Activated CD4-positive, alpha-beta T cell treated with anti-CD3 and anti-CD28 coated beads, Interleukin-2, amount 50 U/mL, for 4 hours (primary cell): Measurements from ENCODE around the gene ITGA3.

Source experiments
- DNase-seq, 2 experiments: peaks; one replicate each; pipeline ENCODE4 v3.0.0-alpha.2; 2020

ITGA3 gene

DNA sequence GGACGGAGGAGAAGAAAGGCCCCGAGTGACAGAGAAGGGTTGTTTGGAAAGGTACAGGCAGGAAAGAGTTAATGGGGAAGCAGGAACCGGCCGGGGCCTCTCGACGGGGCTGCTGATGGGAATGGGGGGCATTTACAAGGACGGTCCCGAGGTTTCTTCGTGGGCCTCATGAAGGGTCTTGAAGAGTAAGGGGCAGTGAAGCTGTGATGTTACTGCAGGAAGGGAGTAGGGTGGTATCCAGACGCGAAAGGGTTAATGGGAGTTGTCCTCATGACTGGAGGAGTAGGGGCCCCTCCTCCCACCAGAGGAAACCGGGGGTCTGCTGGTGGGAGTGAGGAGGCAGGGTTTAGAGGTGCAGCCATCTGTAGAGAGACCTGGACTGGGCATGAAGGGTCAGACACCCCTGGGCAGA lies 39.7 kb downstream of the ITGA3 start:
- DNase-seq = no peak

DNA sequence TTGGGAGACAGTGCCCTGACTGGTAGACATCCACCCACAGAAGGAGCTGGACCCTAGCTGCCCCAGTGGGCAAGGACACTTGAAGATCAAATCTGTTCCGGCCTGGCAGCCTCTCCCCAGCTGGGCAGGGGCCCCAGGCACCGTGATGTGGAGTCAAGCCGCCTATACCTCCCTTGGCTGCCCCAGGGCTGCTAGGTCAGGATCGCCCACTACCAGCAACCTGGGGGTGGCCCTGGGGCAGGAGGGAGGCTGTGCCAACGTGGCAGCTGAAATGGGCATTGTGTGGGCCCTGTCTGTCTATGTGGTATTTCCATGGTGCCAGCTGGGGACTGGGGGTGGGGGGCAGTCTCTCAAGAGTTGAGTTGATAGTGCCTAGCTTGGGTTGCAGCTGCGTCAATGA lies 40.2 kb downstream of the ITGA3 start:
- DNase-seq = no peak

GRCh38 chr17:50096758-50097157 lies 40.8 kb downstream of the ITGA3 start:
- DNase-seq = no peak

DNA sequence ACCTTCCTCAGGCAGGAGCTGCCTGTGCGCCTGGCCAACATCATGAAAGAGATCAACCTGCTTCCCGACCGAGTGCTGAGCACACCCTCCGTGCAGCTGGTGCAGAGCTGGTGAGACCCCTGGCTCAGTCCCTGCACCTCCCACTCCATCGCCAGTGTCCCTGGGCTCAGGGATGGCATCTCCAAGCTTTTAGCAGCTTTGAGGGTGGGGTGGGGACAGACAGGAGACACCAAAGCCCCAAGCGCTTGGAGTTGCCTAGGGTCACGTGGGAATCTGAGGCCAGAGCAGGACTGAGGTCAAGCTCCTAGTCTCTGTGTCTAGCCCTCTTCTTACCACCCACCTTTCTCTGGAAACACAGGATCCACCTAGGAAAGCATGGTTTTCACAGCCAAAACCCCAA lies 41.5 kb downstream of the ITGA3 start:
- DNase-seq = no peak

- no peak for DNase-seq
Observed at GRCh38 chr17:50097926-50098325, 42.0 kb downstream of the ITGA3 start.

- no peak for DNase-seq
Observed at GRCh38 chr17:50098583-50098982, 42.7 kb downstream of the ITGA3 start.

DNA sequence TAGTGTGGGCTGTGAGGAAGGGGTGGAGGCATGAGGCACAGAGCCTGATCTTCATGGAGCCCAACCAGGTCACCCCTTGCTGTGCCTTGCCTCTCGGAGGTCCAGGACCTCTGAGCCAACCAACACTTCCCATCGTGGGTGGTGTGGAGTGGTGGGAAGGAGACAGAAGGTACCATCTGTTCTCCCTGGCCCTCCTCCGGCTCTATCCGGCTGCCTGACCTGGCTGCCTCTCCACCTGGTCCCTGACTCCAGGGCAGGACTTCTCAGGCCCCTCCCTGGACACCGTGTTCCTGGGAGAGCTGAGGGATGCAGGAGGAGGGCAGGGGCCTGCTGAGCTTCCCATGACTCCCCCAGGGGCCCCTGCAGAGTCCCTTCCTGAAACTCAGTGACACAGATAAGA lies 43.1 kb downstream of the ITGA3 start:
- no peak for DNase-seq

DNA sequence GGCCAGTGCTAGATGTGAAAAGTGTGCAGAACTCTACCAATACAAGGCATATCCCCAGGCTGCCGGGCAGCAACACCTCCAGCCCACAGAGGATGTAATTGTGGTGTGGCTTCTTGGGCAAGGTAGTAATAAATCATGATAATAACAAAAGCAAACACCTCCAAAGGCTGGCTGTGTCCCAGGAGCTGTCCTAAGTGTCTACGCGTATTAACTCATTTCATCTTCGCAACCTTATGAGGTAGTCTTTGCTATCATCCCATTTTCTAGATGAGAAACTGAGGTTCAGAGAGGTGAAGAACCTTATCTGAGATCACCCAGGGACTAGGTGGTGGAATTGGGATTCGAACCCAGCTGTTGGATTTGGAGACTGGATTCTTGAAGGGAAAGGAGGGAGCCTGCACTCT lies 44.6 kb downstream of the ITGA3 start:
- no peak for DNase-seq

DNA sequence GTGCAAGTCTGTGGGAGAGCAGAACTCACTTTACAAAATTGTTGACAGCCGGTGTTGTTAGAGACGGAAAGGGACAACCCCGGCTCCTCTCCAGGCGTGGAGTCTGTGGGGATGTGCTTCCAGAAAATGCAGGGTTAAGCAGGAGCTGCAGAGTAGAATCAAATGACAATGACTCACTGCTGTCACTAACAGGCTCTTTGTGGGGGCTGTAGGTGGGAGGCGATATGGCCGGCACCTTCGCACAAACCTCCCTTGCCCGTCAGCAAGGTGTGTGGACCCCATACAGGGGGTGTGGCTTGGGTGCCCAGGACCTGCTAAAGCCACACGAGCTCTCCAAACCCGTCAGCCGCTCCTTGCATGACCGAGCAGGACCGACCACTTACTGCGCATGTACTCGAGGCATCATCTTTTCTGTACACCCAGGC lies 45.0 kb downstream of the ITGA3 start:
- DNase-seq = no peak

DNA sequence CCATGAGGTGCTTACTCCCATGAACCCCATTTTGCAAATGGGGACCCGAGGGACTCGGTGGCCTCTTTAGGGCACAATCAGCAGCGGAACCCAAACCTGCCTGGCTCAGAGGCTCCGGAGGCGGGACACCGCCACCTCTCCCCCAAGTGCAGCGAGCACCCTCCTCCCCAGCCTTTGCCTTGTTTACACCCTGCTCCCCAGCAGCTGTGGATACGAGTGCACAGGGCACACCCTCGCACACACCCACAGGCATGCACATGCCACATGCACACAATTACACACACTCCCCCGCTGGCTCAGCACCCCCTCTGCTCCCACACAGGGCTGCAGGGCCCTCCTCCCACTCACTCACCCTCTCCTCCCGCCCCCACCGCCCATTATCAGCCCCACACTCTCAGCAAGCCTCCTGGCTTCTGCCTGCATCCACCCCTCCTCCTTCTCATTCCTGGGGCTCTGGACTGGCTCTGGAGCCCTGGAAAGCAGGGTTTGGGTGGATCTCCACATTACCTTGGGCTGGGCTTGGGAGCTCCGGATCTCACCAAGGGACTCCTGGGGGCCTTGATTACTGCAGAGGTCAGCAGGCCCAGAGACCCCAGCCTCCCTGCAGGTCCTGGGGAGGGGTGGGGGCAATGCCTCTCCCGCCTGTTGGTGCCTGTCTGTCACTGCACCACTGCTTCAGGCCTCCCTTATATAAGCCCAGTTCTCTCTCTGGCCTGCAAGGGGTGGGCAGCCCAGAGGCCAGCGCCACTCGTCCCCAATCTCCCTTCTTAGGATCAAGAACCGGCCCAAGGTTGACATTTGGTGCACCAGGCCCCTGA lies 45.6 kb downstream of the ITGA3 start:
- no peak for DNase-seq

DNA sequence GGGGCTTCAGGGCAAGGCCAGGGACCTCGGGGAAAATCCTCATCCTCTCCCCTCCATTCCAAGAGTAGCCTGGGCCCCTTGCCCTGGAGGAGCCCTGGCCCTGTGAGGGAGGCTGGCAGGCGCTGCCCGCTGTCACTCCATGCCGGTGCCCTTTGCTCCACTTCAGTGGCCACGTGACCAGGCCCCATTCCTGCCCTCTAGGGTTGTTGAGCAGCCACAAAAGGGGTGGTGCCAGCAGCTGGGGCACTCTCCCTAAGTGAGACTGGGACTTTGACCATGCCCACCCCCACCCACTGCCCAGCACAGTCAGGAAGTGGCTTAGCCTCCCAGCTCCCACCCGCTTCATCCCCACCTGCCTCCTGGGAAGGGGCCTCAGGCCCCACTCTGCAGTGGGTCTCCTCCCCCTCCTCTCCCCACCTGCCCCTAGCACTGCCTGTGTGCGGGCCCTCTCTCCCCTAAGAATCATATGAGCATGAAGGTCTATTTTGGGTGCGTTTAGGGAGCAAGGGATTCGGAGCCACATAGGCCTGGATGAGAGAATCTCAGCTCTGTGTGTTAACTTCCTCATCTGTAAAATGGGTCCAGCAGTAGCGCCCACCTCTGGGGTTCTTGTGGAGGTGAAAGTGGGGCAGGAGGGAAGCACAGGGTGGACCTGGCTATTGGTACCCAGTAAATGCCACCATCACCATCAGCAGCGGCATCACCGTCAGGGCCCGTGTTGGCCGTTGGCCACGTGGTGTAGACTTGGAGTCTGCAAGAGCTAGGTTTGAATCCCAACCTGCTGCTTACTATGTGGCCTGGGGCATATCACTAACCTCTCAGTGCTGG lies 46.5 kb downstream of the ITGA3 start:
- no peak for DNase-seq

DNA sequence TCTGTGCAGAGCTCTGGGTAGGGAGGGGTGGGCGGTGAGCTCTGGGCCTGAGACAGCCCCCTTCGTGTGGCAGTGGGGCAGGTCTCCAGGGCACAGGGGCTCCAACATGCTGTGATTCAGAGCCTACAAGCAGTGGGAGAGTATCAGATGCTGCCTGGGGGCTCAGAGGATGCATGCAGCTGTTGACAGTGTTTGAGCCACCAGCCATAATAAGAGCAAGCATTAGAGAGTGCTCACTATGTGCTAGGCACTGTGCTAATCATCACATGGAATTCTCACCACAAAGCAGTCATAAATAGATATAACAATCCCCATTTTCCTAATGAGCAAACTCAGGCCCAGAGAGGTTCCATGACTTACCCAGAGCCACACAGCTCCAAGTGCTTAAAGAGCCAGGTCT lies 47.3 kb downstream of the ITGA3 start:
- no peak for DNase-seq

DNA sequence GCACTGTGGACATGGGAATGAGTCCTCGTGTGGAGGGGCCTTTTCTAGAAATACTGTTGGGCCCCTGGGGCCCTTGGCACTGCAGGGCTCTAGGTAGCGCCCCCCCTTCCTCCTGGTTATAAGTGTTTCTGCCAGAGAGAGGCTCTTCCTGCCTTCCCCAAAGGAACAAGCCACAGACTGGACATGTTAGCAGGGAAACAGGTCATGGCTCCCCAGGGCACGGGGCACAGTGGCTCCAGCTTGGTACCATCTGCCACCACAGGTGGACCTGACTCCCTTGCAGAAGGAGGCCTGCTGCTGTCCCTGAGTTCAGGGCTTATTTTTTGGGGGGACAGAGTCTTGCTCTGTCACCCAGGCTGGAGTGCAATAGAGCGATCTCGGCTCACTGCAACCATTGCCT lies 48.0 kb downstream of the ITGA3 start:
- DNase-seq = no peak

DNA sequence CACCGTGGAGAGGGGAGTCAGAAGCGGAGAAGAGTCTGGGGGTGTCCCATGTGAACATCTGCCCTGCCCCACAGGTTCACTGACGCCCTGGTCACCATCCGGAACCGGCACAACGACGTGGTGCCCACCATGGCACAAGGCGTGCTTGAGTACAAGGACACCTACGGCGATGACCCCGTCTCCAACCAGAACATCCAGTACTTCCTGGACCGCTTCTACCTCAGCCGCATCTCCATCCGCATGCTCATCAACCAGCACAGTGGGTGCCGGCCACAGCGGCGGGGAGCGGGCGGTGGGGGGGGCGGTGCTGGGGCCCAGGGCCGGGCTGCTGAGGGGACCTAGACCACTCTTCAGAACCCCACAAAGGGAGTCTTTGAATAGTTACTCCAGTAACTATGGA lies 49.9 kb downstream of the ITGA3 start:
- no peak for DNase-seq

- DNase-seq = no peak
Observed at GRCh38 chr17:50106393-50107131, 50.7 kb downstream of the ITGA3 start.

DNA sequence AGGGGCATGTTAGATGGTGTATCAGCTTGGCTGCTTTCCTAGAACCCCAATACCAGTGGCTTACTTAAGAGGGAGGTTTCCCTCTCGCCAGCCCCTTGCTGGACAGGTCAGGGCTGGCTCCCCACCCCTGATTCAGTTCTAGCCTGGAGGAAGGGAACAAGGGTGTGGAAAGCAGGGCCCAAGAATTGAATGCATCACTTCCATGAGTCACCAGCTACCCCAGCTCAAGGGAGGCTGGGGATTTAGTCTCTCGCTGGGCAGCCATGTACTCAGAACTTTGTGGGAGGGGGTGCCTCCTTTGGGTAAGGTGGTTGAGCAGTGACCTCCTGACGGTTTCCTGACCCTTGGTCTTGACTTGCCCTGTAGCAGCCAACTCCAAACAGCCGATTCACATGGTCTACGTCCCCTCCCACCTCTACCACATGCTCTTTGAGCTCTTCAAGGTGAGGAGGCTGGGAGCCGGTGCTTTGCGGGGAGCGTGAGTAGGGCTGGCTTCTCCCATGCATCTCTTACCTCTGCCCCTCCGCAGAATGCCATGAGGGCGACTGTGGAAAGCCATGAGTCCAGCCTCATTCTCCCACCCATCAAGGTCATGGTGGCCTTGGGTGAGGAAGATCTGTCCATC lies 52.0 kb downstream of the ITGA3 start:
- no peak for DNase-seq

DNA sequence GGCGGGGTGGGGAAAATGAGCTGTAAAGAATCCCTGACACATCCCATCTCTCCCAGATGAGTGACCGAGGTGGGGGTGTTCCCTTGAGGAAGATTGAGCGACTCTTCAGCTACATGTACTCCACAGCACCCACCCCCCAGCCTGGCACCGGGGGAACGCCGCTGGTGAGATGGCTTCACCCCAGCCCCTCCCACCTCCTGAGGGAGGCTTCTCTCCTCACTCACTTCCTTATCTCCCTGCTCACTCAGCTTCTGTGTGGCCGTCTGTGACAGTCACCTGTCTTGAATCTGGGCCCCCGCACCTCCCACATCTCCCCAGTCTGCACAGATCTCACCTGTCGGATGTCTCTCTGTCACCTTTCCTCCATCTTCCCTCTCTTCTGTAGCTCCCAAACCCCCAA lies 52.6 kb downstream of the ITGA3 start:
- DNase-seq = no peak

- no peak for DNase-seq
Observed at GRCh38 chr17:50109207-50109606, 53.3 kb downstream of the ITGA3 start.

GRCh38 chr17:50109785-50110184 lies 53.9 kb downstream of the ITGA3 start:
- DNase-seq = no peak

GRCh38 chr17:50110591-50111349 lies 54.9 kb downstream of the ITGA3 start:
- DNase-seq = no peak

GRCh38 chr17:50111673-50112655 lies 56.1 kb downstream of the ITGA3 start:
- no peak for DNase-seq
